Measurements from ENCODE around the gene KY.

Gene KY

GRCh38 chr3:134646086-134646485, 4.7 kb downstream of the KY start:
- TF ChIP-seq TAF1 (IDR thresholded peaks at IDR 0.05; ENCODE audit: low read depth) (no peak), EP300 (IDR thresholded peaks at IDR 0.05; ENCODE audit: borderline replicate concordance) (no peak), ZBTB7A (IDR thresholded peaks at IDR 0.05; ENCODE audit: low read depth) (no peak), NFIC (IDR thresholded peaks at IDR 0.05) (no peak), TCF12 (IDR thresholded peaks at IDR 0.05; ENCODE audit: low read depth) (no peak)

DNA sequence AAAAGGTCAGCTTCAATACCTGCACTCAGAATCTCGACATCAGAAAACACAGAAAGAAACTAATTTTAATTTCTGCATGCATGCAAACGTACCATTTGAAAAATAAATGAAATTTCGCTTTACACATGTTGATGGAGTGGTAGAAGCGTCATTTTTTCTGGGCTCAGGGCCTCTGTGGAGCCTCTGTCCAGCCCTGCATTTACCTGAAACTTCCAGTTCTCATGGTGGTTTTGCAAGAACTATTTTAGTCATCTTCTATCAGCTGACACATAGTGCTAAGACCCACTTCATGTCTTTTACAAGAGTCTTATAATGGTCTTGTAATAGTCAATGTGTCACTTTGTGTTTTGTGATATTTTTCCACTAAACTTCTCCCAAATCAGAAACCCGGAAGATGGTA, 5.3 kb downstream of the KY start:
- no peak for TF ChIP-seq TCF12 (IDR thresholded peaks at IDR 0.05; ENCODE audit: low read depth)
- no peak for TF ChIP-seq TEAD4 (IDR thresholded peaks at IDR 0.05)
- TF ChIP-seq, protein P1, sequence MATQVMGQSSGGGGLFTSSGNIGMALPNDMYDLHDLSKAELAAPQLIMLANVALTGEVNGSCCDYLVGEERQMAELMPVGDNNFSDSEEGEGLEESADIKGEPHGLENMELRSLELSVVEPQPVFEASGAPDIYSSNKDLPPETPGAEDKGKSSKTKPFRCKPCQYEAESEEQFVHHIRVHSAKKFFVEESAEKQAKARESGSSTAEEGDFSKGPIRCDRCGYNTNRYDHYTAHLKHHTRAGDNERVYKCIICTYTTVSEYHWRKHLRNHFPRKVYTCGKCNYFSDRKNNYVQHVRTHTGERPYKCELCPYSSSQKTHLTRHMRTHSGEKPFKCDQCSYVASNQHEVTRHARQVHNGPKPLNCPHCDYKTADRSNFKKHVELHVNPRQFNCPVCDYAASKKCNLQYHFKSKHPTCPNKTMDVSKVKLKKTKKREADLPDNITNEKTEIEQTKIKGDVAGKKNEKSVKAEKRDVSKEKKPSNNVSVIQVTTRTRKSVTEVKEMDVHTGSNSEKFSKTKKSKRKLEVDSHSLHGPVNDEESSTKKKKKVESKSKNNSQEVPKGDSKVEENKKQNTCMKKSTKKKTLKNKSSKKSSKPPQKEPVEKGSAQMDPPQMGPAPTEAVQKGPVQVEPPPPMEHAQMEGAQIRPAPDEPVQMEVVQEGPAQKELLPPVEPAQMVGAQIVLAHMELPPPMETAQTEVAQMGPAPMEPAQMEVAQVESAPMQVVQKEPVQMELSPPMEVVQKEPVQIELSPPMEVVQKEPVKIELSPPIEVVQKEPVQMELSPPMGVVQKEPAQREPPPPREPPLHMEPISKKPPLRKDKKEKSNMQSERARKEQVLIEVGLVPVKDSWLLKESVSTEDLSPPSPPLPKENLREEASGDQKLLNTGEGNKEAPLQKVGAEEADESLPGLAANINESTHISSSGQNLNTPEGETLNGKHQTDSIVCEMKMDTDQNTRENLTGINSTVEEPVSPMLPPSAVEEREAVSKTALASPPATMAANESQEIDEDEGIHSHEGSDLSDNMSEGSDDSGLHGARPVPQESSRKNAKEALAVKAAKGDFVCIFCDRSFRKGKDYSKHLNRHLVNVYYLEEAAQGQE (IDR thresholded peaks at IDR 0.05; ENCODE audit: low read depth), result peak; percentile 44; the same call in 1 of the 2 replicates
- TF ChIP-seq FOXM1 (IDR thresholded peaks at IDR 0.05; ENCODE audit: borderline replicate concordance, low read depth), result no peak

DNA sequence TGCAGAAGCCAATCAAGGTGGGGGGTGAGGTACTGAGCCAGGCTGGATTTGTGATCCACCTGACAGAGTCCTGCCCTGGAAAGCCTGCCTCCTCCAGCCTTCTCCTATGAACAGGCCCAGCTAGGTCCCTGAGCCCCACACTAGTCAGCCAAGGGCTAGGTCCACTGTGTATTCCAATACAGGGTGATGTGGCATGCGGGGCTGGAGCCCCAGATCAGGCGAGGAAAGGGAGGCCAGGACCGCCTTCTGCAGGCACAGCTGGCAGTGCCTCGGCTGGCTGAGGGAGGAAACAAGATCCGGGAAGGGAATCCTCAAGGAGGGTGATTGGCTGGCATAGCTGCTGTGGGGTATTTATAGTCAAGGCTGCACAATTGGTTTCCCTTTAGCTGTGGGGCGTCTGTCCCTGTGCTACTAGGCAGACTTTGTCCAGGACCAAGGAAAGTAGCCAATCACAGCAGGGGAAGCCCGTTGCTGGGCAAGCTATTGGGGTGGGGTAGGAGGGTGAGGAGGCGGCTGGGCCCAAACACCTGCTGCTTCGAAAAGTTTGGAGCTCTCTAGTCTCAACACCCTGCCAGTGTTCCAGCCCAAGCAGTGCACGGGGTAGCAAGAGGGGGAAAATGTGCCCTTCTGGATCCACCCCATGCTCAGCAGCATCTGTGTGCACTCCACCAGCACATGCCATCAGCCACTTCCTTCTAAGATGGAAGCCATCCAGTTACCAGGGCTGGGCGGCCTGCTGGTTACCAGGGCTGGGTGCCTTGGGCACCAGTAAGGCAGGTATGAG, 5.9 kb downstream of the KY start:
- TF ChIP-seq FOXM1 (IDR thresholded peaks at IDR 0.05; ENCODE audit: borderline replicate concordance, low read depth) (no peak), RAD21 (IDR thresholded peaks at IDR 0.05; ENCODE audit: low read depth) (no peak), EP300 (IDR thresholded peaks at IDR 0.05; ENCODE audit: borderline replicate concordance) (peak; percentile 12; the same call in 1 of the 2 replicates), YY1 (IDR thresholded peaks at IDR 0.05; ENCODE audit: low read depth) (no peak)
- TF ChIP-seq, protein P1 (IDR thresholded peaks at IDR 0.05; ENCODE audit: low read depth), result peak; percentile 22; the same call in 1 of the 2 replicates

DNA sequence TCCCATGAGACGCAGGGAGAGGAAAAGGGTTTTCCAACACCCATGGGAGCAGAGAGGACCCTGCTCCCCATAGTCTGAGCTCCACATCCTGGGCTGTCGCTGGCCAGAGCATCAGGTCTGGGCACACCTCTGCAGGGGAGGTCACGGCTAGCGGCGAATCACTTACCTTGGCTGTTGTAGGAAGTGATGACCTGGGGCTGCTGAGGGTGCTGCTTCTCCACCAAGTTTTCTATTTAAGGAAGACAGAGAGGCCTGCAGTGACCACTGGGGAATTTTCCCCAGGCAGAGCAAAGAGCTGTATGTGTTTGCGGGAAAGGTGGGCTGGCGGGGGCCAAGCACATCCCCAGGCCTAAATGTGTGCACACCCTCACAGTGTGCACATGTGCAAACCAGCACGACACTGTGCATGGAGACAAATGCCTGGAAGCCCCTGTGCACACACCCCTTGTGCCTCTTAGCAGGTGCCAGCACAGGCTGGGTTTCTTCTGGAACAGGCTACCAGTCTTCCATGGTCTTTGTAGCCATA, 7.6 kb downstream of the KY start:
- TF ChIP-seq, protein P1 (IDR thresholded peaks at IDR 0.05; ENCODE audit: low read depth), result no peak
- no peak for TF ChIP-seq RAD21 (IDR thresholded peaks at IDR 0.05; ENCODE audit: low read depth)
- TF ChIP-seq EP300 (IDR thresholded peaks at IDR 0.05; ENCODE audit: borderline replicate concordance), result no peak
- no peak for TF ChIP-seq ZBTB7A (IDR thresholded peaks at IDR 0.05; ENCODE audit: low read depth)
- TF ChIP-seq YY1 (IDR thresholded peaks at IDR 0.05; ENCODE audit: low read depth), result no peak
- TF ChIP-seq, protein P2, sequence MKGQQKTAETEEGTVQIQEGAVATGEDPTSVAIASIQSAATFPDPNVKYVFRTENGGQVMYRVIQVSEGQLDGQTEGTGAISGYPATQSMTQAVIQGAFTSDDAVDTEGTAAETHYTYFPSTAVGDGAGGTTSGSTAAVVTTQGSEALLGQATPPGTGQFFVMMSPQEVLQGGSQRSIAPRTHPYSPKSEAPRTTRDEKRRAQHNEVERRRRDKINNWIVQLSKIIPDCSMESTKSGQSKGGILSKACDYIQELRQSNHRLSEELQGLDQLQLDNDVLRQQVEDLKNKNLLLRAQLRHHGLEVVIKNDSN (IDR thresholded peaks at IDR 0.05), result no peak
- no peak for TF ChIP-seq CREB1 (IDR thresholded peaks at IDR 0.05; ENCODE audit: low read depth)
- TF ChIP-seq, protein P3, sequence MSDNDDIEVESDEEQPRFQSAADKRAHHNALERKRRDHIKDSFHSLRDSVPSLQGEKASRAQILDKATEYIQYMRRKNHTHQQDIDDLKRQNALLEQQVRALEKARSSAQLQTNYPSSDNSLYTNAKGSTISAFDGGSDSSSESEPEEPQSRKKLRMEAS (IDR thresholded peaks at IDR 0.05), result no peak
- no peak for TF ChIP-seq TEAD4 (IDR thresholded peaks at IDR 0.05)
- no peak for TF ChIP-seq EGR1 (IDR thresholded peaks at IDR 0.05)
- no peak for TF ChIP-seq FOXM1 (IDR thresholded peaks at IDR 0.05; ENCODE audit: borderline replicate concordance, low read depth)
- no peak for TF ChIP-seq TCF12 (IDR thresholded peaks at IDR 0.05; ENCODE audit: low read depth)
- TF ChIP-seq NFIC (IDR thresholded peaks at IDR 0.05), result no peak
- no peak for TF ChIP-seq TAF1 (IDR thresholded peaks at IDR 0.05; ENCODE audit: low read depth)
- no peak for TF ChIP-seq CEBPB (IDR thresholded peaks at IDR 0.05)

DNA sequence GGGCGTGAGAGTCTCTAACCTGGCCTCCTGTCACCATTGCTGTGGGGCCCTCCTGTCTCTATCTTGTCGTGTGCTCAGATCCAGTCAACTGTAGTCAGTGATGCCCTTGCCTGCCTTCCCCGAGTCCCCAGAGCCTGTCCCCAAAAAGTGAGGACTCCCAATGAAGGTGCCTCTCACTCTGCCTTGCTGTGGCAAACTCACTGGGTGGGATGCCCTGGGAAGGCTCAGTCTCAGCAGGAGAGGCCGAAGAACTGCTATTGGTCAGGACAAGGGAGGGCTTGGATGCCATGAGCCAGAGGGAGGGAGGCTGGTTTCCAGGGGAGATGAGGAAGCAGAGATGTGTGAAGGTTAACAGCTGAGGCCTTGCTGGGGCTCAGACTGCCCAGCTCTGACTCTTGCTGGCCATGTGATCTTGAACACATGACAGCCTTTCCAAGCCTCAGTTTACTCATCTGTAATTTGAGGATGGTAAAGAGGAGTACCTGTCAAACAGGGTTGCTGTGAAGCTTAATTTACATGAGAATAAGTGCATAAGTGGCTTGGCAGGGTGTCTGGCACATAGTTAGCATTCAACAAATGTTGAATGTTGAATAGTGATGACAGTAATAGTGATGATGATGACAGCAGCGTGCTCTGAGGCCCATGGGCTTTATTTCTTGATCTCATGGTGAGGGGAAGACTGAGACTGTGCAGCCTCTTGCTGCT, 8.2 kb downstream of the KY start:
- TF ChIP-seq, protein P2 (IDR thresholded peaks at IDR 0.05), result no peak
- TF ChIP-seq NFIC (IDR thresholded peaks at IDR 0.05) (no peak), CREB1 (IDR thresholded peaks at IDR 0.05; ENCODE audit: low read depth) (no peak), TAF1 (IDR thresholded peaks at IDR 0.05; ENCODE audit: low read depth) (no peak), RAD21 (IDR thresholded peaks at IDR 0.05; ENCODE audit: low read depth) (no peak), EGR1 (IDR thresholded peaks at IDR 0.05) (no peak), ZBTB7A (IDR thresholded peaks at IDR 0.05; ENCODE audit: low read depth) (no peak), CEBPB (IDR thresholded peaks at IDR 0.05) (no peak), TCF12 (IDR thresholded peaks at IDR 0.05; ENCODE audit: low read depth) (no peak), YY1 (IDR thresholded peaks at IDR 0.05; ENCODE audit: low read depth) (no peak)
- TF ChIP-seq, protein P1 (IDR thresholded peaks at IDR 0.05; ENCODE audit: low read depth), result no peak

Measured in Ishikawa (cell line).